Measurements from ENCODE around the gene SRRM5. TPM values are rescaled to one million over a fixed set of nuclear protein-coding genes. Genes with fewer than 3 reads are reported as not detected.

Gene SRRM5
- total RNA-seq, 5 donors from 2014 or later (not counting 1 experiment from before 2014, with no cell fraction given): 0.55 to 1.6 (median 1.2) TPM

GRCh38 chr19:43660301-43660970 lies 48.5 kb downstream of the SRRM5 start:
- DNase-seq (no peak), ATAC-seq (replicated peaks in 1 of 4) (no peak)
- no peak overlapping the region for H3K4me3 ChIP-seq (ENCODE audit: control insufficient read depth in 1 of 2, extremely low read depth in 1 of 2, low read length in 1 of 2)
- no peaks in the 10 kb centered on the region for H3K27me3 ChIP-seq (replicated peaks in 1 of 2; ENCODE audit: control insufficient read depth in 2 of 2, extremely low read depth in 1 of 2, insufficient read depth in 2 of 2, low read length in 1 of 2)
- Mint-ChIP-seq H3K9me3 (peaks cover 0 to 11% (median 7%) of the 10 kb centered on the region in 3 donors), H3K36me3 (peaks cover 50% of the 10 kb centered on the region), H3K4me3 (no peak overlapping the region), H3K27ac (no peak overlapping the region), H3K4me1 (peaks cover 14 to 24% (median 20%) of the 10 kb centered on the region in 3 donors), H3K27me3 (no peaks in the 10 kb centered on the region)
- H3K36me3 ChIP-seq (ENCODE audit: control insufficient read depth in 2 of 2, extremely low read depth in 1 of 2, insufficient read depth in 1 of 2, low read length in 1 of 2): peaks cover 3 to 6% of the 10 kb centered on the region in 2 donors
- ChIA-PET CTCF (interaction anchor here in 1 of 2 donors (2.0 kb wide), 1 partner anchor 8 kb away, joined by 6 read pairs; no protein-coding TSS in a partner anchor), POLR2A (no interaction called here)
- H3K27ac ChIP-seq (ENCODE audit: low read length): no peak overlapping the region
- H3K9me3 ChIP-seq: no peaks in the 10 kb centered on the region
- peaks cover 13 to 22% of the 10 kb centered on the region in 2 experiments for H3K4me1 ChIP-seq (ENCODE audit: control insufficient read depth in 1 of 2, extremely low read depth in 1 of 2, insufficient read depth in 2 of 2, low read length in 2 of 2)
- WGBS (ENCODE audit: insufficient coverage): 100% methylated on average over 2 of the region's 7 CpGs

GRCh38 chr19:43660971-43661360 lies 49.1 kb downstream of the SRRM5 start:
- Mint-ChIP-seq H3K27ac (no peak overlapping the region), H3K27me3 (no peaks in the 10 kb centered on the region), H3K9me3 (peaks cover 0 to 11% (median 7%) of the 10 kb centered on the region in 3 donors), H3K36me3 (peaks cover 45% of the 10 kb centered on the region), H3K4me1 (peaks cover 14 to 24% (median 20%) of the 10 kb centered on the region in 3 donors), H3K4me3 (no peak overlapping the region)
- WGBS (ENCODE audit: insufficient coverage): 95% methylated on average over 5 of the region's 6 CpGs
- ChIA-PET POLR2A (no interaction called here), CTCF (no interaction called here)
- no peak for DNase-seq
- no peak overlapping the region for H3K27ac ChIP-seq (ENCODE audit: low read length)
- ATAC-seq (replicated peaks in 1 of 4): no peak
- no peak overlapping the region for H3K4me3 ChIP-seq (ENCODE audit: control insufficient read depth in 1 of 2, extremely low read depth in 1 of 2, low read length in 1 of 2)
- no peaks in the 10 kb centered on the region for H3K9me3 ChIP-seq
- H3K27me3 ChIP-seq (replicated peaks in 1 of 2; ENCODE audit: control insufficient read depth in 2 of 2, extremely low read depth in 1 of 2, insufficient read depth in 2 of 2, low read length in 1 of 2): no peaks in the 10 kb centered on the region
- peaks cover 13 to 23% of the 10 kb centered on the region in 2 experiments for H3K4me1 ChIP-seq (ENCODE audit: control insufficient read depth in 1 of 2, extremely low read depth in 1 of 2, insufficient read depth in 2 of 2, low read length in 2 of 2)
- peaks cover 0 to 6% of the 10 kb centered on the region in 2 donors for H3K36me3 ChIP-seq (ENCODE audit: control insufficient read depth in 2 of 2, extremely low read depth in 1 of 2, insufficient read depth in 1 of 2, low read length in 1 of 2)

GRCh38 chr19:43662487-43662886 lies 50.6 kb downstream of the SRRM5 start:
- Mint-ChIP-seq H3K4me3 (no peak overlapping the region), H3K4me1 (peaks cover 17 to 29% (median 23%) of the 10 kb centered on the region in 3 donors), H3K36me3 (peaks cover 41% of the 10 kb centered on the region), H3K27me3 (no peaks in the 10 kb centered on the region), H3K9me3 (peaks cover 0 to 11% (median 7%) of the 10 kb centered on the region in 3 donors), H3K27ac (no peak overlapping the region)
- ATAC-seq (replicated peaks in 1 of 4) (no peak), DNase-seq (no peak)
- Histone ChIP-seq H3K4me1 (ENCODE audit: control insufficient read depth in 1 of 2, extremely low read depth in 1 of 2, insufficient read depth in 2 of 2, low read length in 2 of 2) (peaks cover 14 to 26% of the 10 kb centered on the region in 2 experiments), H3K27ac (ENCODE audit: low read length) (no peak overlapping the region), H3K9me3 (no peaks in the 10 kb centered on the region), H3K36me3 (ENCODE audit: control insufficient read depth in 2 of 2, extremely low read depth in 1 of 2, insufficient read depth in 1 of 2, low read length in 1 of 2) (no peaks in the 10 kb centered on the region), H3K27me3 (replicated peaks in 1 of 2; ENCODE audit: control insufficient read depth in 2 of 2, extremely low read depth in 1 of 2, insufficient read depth in 2 of 2, low read length in 1 of 2) (no peaks in the 10 kb centered on the region), H3K4me3 (ENCODE audit: control insufficient read depth in 1 of 2, extremely low read depth in 1 of 2, low read length in 1 of 2) (no peak overlapping the region)
- WGBS (ENCODE audit: insufficient coverage): 97% methylated on average over 3 of the region's 6 CpGs
- ChIA-PET POLR2A (no interaction called here), CTCF (interaction anchor here in 1 of 2 donors (1.1 kb wide), 1 partner anchor 143 kb away, joined by 4 read pairs; no protein-coding TSS in a partner anchor)

GRCh38 chr19:43664018-43664417 lies 52.1 kb downstream of the SRRM5 start:
- Mint-ChIP-seq H3K4me1 (peaks cover 31 to 43% (median 39%) of the 10 kb centered on the region in 3 donors), H3K27me3 (no peaks in the 10 kb centered on the region), H3K4me3 (peak overlapping the region; percentile 5 to 68 (median 34)), H3K27ac (peak overlapping the region; percentile 42 to 69), H3K9me3 (peaks cover 0 to 5% (median 0%) of the 10 kb centered on the region in 3 donors), H3K36me3 (peaks cover 38% of the 10 kb centered on the region)
- peaks cover 18 to 41% of the 10 kb centered on the region in 2 experiments for H3K4me1 ChIP-seq (ENCODE audit: control insufficient read depth in 1 of 2, extremely low read depth in 1 of 2, insufficient read depth in 2 of 2, low read length in 2 of 2)
- peak overlapping the region; percentile 49 for H3K27ac ChIP-seq (ENCODE audit: low read length)
- WGBS (ENCODE audit: insufficient coverage): no CpG with 5 or more reads among the region's 7 CpGs
- ATAC-seq (replicated peaks in 1 of 4) (peak in 1 of 4 experiments; percentile 11), DNase-seq (peak in 29 of 35 experiments; percentile 11 to 78 (median 34))
- H3K27me3 ChIP-seq (replicated peaks in 1 of 2; ENCODE audit: control insufficient read depth in 2 of 2, extremely low read depth in 1 of 2, insufficient read depth in 2 of 2, low read length in 1 of 2): peaks cover 0 to 5% of the 10 kb centered on the region in 2 experiments
- CTCF ChIA-PET: interaction anchor here in 1 of 2 donors (0.6 kb wide), 1 partner anchor 127 kb away, joined by 3 read pairs; no protein-coding TSS in a partner anchor
- no peaks in the 10 kb centered on the region for H3K36me3 ChIP-seq (ENCODE audit: control insufficient read depth in 2 of 2, extremely low read depth in 1 of 2, insufficient read depth in 1 of 2, low read length in 1 of 2)
- POLR2A ChIA-PET: no interaction called here
- peak overlapping the region in 1 of 2 donors; percentile 15 for H3K4me3 ChIP-seq (ENCODE audit: control insufficient read depth in 1 of 2, extremely low read depth in 1 of 2, low read length in 1 of 2)
- no peaks in the 10 kb centered on the region for H3K9me3 ChIP-seq

Other genes starting within 250 kb of the SRRM5 start
- not detected for gene TEX101, start 197.2 kb upstream of the SRRM5 start, total RNA-seq
- gene LYPD3, start 146.5 kb upstream of the SRRM5 start, total RNA-seq: 10 to 100 TPM in 2 of 5 donors, 1 to 10 TPM in 3; 2.8 to 24.0 (median 4.6) TPM
- 10 to 100 TPM; 39.4 to 61.0 (median 53.9) TPM for gene PHLDB3, start 107.3 kb upstream of the SRRM5 start, total RNA-seq
- 10 to 100 TPM; 19.1 to 39.4 (median 34.7) TPM for gene ETHE1, start 84.9 kb upstream of the SRRM5 start, total RNA-seq
- gene ZNF575, start 78.9 kb upstream of the SRRM5 start, total RNA-seq: 10 to 100 TPM in 1 of 5 donors, 1 to 10 TPM in 4; 3.4 to 12.7 (median 6.2) TPM
- gene XRCC1, start 36.6 kb upstream of the SRRM5 start, total RNA-seq: 10 to 100 TPM; 31.7 to 37.8 (median 35.4) TPM
- 1 to 10 TPM in 3 of 5 donors, under 1 TPM in 2; 0.28 to 2.5 (median 1.5) TPM for gene PINLYP, start 36.3 kb upstream of the SRRM5 start, total RNA-seq
- gene IRGQ, start 16.0 kb upstream of the SRRM5 start, total RNA-seq: 10 to 100 TPM; 17.5 to 30.2 (median 19.9) TPM
- 10 to 100 TPM in 3 of 5 donors, 1 to 10 TPM in 2; 5.4 to 19.6 (median 16.9) TPM for gene ZNF576, start 15.5 kb upstream of the SRRM5 start, total RNA-seq
- 10 to 100 TPM; 28.9 to 35.2 (median 34.5) TPM for gene ZNF428, start 7.5 kb downstream of the SRRM5 start, total RNA-seq
- gene CADM4, start 27.8 kb downstream of the SRRM5 start, total RNA-seq: under 1 TPM; 0.16 to 0.61 (median 0.45) TPM
- 1 to 10 TPM; 3.0 to 7.7 (median 4.2) TPM for gene PLAUR, start 58.1 kb downstream of the SRRM5 start, total RNA-seq
- gene IRGC, start 104.0 kb downstream of the SRRM5 start, total RNA-seq: not detected
- gene SMG9, start 142.9 kb downstream of the SRRM5 start, total RNA-seq: 10 to 100 TPM; 50.3 to 64.3 (median 56.8) TPM
- 10 to 100 TPM; 21.9 to 90.1 (median 37.6) TPM for gene KCNN4, start 168.9 kb downstream of the SRRM5 start, total RNA-seq
- under 1 TPM in 4 of 5 donors, not detected in 1; 0.20 to 0.70 (median 0.58) TPM for gene LYPD5, start 190.4 kb downstream of the SRRM5 start, total RNA-seq
- 10 to 100 TPM in 3 of 5 donors, 1 to 10 TPM in 2; 5.4 to 19.0 (median 12.7) TPM for gene ZNF283, start 215.2 kb downstream of the SRRM5 start, total RNA-seq